ENCODE data around the gene MECP2.

- TF ChIP-seq CTCF (IDR thresholded peaks at IDR 0.05) (no peak), POLR2A (IDR thresholded peaks at IDR 0.05) (no peak)
These were observed 28.6 kb upstream of the MECP2 start for GRCh38 chrX:154126101-154126500.

Data from thyroid gland (tissue), 4 donors.